HCT116 (cell line): Measurements from ENCODE around the gene FSCN2. TPM values are rescaled to one million over a fixed set of nuclear protein-coding genes. Genes with fewer than 3 reads are reported as not detected.

Source experiments
- ATAC-seq: fragments of 200-7000 bp; cut with Tn5 transposase; 2 replicates; pipeline ENCODE4 v1.9.1; 2020; ENCODE audit warnings: mild to moderate bottlenecking, moderate library complexity
- BruUV-seq: library from RNA; stranded (reverse); fragments of 400-500 nt; replicated peaks from 2 replicates; lab custom pipeline; 2021; lab: Mats Ljungman, UMichigan
- CTCF ChIA-PET: fragments of 300-600 bp; sonication (Branson Sonifier 250); formaldehyde crosslinking; loops from one replicate; lab custom pipeline; 2021; ENCODE audit warnings: antibody characterized with exemption; lab: Charles Lee
- POLR2A ChIA-PET: fragments of 300-600, 350-600 bp; sonication (Branson Sonifier 250); formaldehyde crosslinking; loops from one replicate; lab custom pipeline; 2021; ENCODE audit warnings: antibody characterized with exemption; lab: Charles Lee
- RAD21 ChIA-PET, 2 experiments: fragments of 300-600 bp; sonication (Branson Sonifier 250); formaldehyde crosslinking; loops; one replicate each; lab custom pipeline; 2023; ENCODE audit warnings: low total read pairs in 2 of 2; ENCODE audit not compliant: uncharacterized antibody in 2 of 2, unreplicated experiment in 2 of 2, low non-redundant PET in 1 of 2; lab: Charles Lee
- DNase-seq: peaks from one replicate; pipeline ENCODE4 v3.0.0-alpha.2; 2010; ENCODE audit warnings: low read depth, low spot score
- H2AFZ ChIP-seq: fragments of 200-600 bp; shearing (Covaris generic), sonication (generic); 2 replicates; pipeline ENCODE4 v1.6.1; 2017; ENCODE audit warnings: low read depth, mixed run types, mixed read lengths, antibody characterized with exemption, low read length; ENCODE audit not compliant: poor library complexity, severe bottlenecking
- H3K27ac ChIP-seq: 2 replicates; pipeline ENCODE4 v1.5.1; 2012; ENCODE audit warnings: low read depth, low read length
- H3K27me3 ChIP-seq: fragments of 200-600 bp; sonication (generic); 2 replicates; pipeline ENCODE4 v1.6.1; 2016; ENCODE audit warnings: mixed run types, low read length, mixed read lengths; ENCODE audit not compliant: insufficient read depth
- H3K36me3 ChIP-seq, 2 experiments: fragments of 200-500 bp in 1 of 2; fragments of 200-600 bp in 1 of 2; sonication (Bioruptor generic) in 1 of 2; sonication (generic) in 1 of 2; 2 replicates each; pipeline versions ENCODE4 v1.5.1 to v1.6.1; 2014 to 2016; ENCODE audit warnings: low read length in 2 of 2, inconsistent platforms in 1 of 2, mixed read lengths in 1 of 2, mixed run types in 1 of 2; ENCODE audit not compliant: insufficient read depth in 2 of 2, control insufficient read depth in 1 of 2
- H3K4me1 ChIP-seq, 2 experiments: fragments of 200-600 bp in 1 of 2; sonication (generic) in 1 of 2; 2 replicates each; pipeline versions ENCODE4 v1.5.1 to v1.6.1; 2012 to 2017; ENCODE audit warnings: low read length in 2 of 2, inconsistent platforms in 1 of 2, mild to moderate bottlenecking in 1 of 2, mixed read lengths in 1 of 2, mixed run types in 1 of 2, moderate library complexity in 1 of 2; ENCODE audit not compliant: insufficient read depth in 2 of 2, control insufficient read depth in 1 of 2
- H3K4me2 ChIP-seq: fragments of 200-600 bp; sonication (generic); 2 replicates; pipeline ENCODE4 v1.6.1; 2017; ENCODE audit warnings: mixed run types, low read length, mixed read lengths
- H3K4me3 ChIP-seq, 2 experiments: fragments of 200-600 bp in 1 of 2; sonication (generic) in 1 of 2; replicated peaks in 1 of 2; 2 replicates each; pipeline ENCODE4 v1.5.1; 2011 to 2016; ENCODE audit warnings: low read length in 2 of 2, control low read depth in 1 of 2, low read depth in 1 of 2, mild to moderate bottlenecking in 1 of 2, mixed read lengths in 1 of 2, mixed run types in 1 of 2
- H3K79me2 ChIP-seq: fragments of 200-600 bp; sonication (generic); 2 replicates; pipeline ENCODE4 v1.6.1; 2017; ENCODE audit warnings: mild to moderate bottlenecking, mixed run types, low read length, moderate library complexity, mixed read lengths; ENCODE audit not compliant: insufficient read depth
- H3K9ac ChIP-seq: fragments of 200-600 bp; sonication (generic); 2 replicates; pipeline ENCODE4 v1.6.1; 2016; ENCODE audit warnings: low read length, mixed read lengths
- H3K9me2 ChIP-seq: fragments of 200-600 bp; sonication (generic), shearing (Covaris generic); 2 replicates; pipeline ENCODE4 v1.6.1; 2017; ENCODE audit warnings: mixed run types, mild to moderate bottlenecking, moderate library complexity; ENCODE audit not compliant: insufficient read depth
- H3K9me3 ChIP-seq, 2 experiments: fragments of 200-500 bp in 1 of 2; fragments of 200-600 bp in 1 of 2; sonication (Bioruptor generic) in 1 of 2; sonication (generic) in 1 of 2; 2 replicates each; pipeline ENCODE4 v1.6.1; 2014 to 2017; ENCODE audit warnings: low read length in 2 of 2, mixed read lengths in 2 of 2, inconsistent platforms in 1 of 2, low read depth in 1 of 2, mild to moderate bottlenecking in 1 of 2, mixed run types in 1 of 2, moderate library complexity in 1 of 2; ENCODE audit not compliant: control insufficient read depth in 1 of 2, insufficient read depth in 1 of 2
- H4K20me1 ChIP-seq: fragments of 200-600 bp; sonication (generic), shearing (Covaris generic); 2 replicates; pipeline ENCODE4 v1.6.1; 2017; ENCODE audit warnings: mixed run types, mild to moderate bottlenecking, moderate library complexity; ENCODE audit not compliant: insufficient read depth
- ATF3 ChIP-seq: IDR thresholded peaks from 2 replicates; pipeline ENCODE4 v1.6.1; 2012
- CBX3 ChIP-seq: IDR thresholded peaks from 2 replicates; pipeline ENCODE4 v1.6.1; 2012; ENCODE audit warnings: low read depth
- EGR1 ChIP-seq: IDR thresholded peaks from 2 replicates; pipeline ENCODE4 v1.6.1; 2012; ENCODE audit warnings: low read depth
- EZH2 ChIP-seq: fragments of 200-600 bp; sonication (generic); IDR thresholded peaks from 2 replicates; pipeline ENCODE4 v1.6.1; 2017; ENCODE audit warnings: antibody characterized with exemption, mixed run types
- EZH2phosphoT487 ChIP-seq: fragments of 200-600 bp; IDR thresholded peaks from 2 replicates; pipeline ENCODE4 v1.6.1; 2018; ENCODE audit warnings: antibody characterized with exemption, borderline replicate concordance
- FOSL1 ChIP-seq: IDR thresholded peaks from 2 replicates; pipeline ENCODE4 v1.6.1; 2012; ENCODE audit warnings: low read depth
- POLR2A ChIP-seq: IDR thresholded peaks from 2 replicates; pipeline ENCODE4 v1.7.0; 2011; ENCODE audit warnings: borderline replicate concordance; ENCODE audit not compliant: insufficient read depth, insufficient read length; ENCODE audit errors: extremely low read depth
- POLR2AphosphoS5 ChIP-seq: IDR thresholded peaks from 2 replicates; pipeline ENCODE4 v1.6.1; 2011; ENCODE audit warnings: mild to moderate bottlenecking, low read depth, low read length, moderate library complexity
- RAD21 ChIP-seq: IDR thresholded peaks from 2 replicates; pipeline ENCODE4 v1.6.1; 2012; ENCODE audit warnings: low read depth, mild to moderate bottlenecking
- SIN3A ChIP-seq: IDR thresholded peaks from 2 replicates; pipeline ENCODE4 v1.6.1; 2012; ENCODE audit warnings: low read depth
- SP1 ChIP-seq: IDR thresholded peaks from 2 replicates; pipeline ENCODE4 v1.6.1; 2012; ENCODE audit warnings: low read depth
- SRF ChIP-seq: IDR thresholded peaks from 2 replicates; pipeline ENCODE4 v1.6.1; 2012; ENCODE audit warnings: low read depth
- TCF7L2 ChIP-seq: IDR thresholded peaks from 2 replicates; pipeline ENCODE4 v1.7.0; 2011; ENCODE audit warnings: borderline replicate concordance, inconsistent platforms; ENCODE audit not compliant: insufficient read depth, insufficient read length; ENCODE audit errors: extremely low read depth
- YY1 ChIP-seq: IDR thresholded peaks from 2 replicates; pipeline ENCODE4 v1.6.1; 2011; ENCODE audit warnings: low read length, low read depth, moderate library complexity, mild to moderate bottlenecking; ENCODE audit not compliant: insufficient replicate concordance; ENCODE audit errors: extremely low read depth
- ZFX ChIP-seq: fragments of 450-650 bp; IDR thresholded peaks from 2 replicates; pipeline ENCODE4 v1.6.1; 2017
- intact Hi-C: fragments of 100-400 bp; cut with micrococcal nuclease; formaldehyde crosslinking; loops from 2 replicates; pipeline ENCODE4 v1.10.0; 2022
- total RNA-seq: library from RNA; stranded (reverse); gene quantifications from one replicate; pipeline ENCODE4 v1.2.1, GENCODE V29; 2021; ENCODE audit not compliant: unreplicated experiment
- TF ChIP-seq, protein P1 (sequence below): IDR thresholded peaks from 2 replicates; pipeline ENCODE4 v1.6.1; 2012
- TF ChIP-seq, protein P2 (sequence below), 3 experiments: fragments of 200-600 bp in 1 of 3; sonication (generic) in 1 of 3; IDR thresholded peaks in 2 of 3; conservative IDR thresholded peaks in 1 of 3; 2 replicates each; pipeline ENCODE4 v1.5.1; 2012 to 2017; ENCODE audit warnings: low read depth in 2 of 3, low read length in 2 of 3, antibody characterized with exemption in 1 of 3, borderline replicate concordance in 1 of 3, control low read depth in 1 of 3, mild to moderate bottlenecking in 1 of 3, mixed read lengths in 1 of 3, mixed run types in 1 of 3, moderate library complexity in 1 of 3; ENCODE audit not compliant: insufficient read depth in 1 of 3
- TF ChIP-seq, protein P3 (sequence below): IDR thresholded peaks from 2 replicates; pipeline ENCODE4 v1.6.1; 2011; ENCODE audit warnings: mild to moderate bottlenecking, low read length, moderate library complexity; ENCODE audit not compliant: insufficient replicate concordance; ENCODE audit errors: extremely low read depth

The FSCN2 gene
- total RNA-seq, 1 experiment from 2014 or later = 10.1 TPM

- CTCF ChIA-PET = no interaction called here
- RAD21 ChIA-PET = no interaction called here
- peak overlapping the region; percentile 100 for H3K27ac ChIP-seq
- H3K36me3 ChIP-seq = peaks cover 0 to 5% of the 10 kb centered on the region in 2 experiments; a peak in 1 of 4 replicates
- DNase-seq = no peak
- peak overlapping the region; percentile 94; the same call in 1 of the 2 replicates for H3K9ac ChIP-seq
- POLR2A ChIA-PET = interaction anchor here (0.7 kb wide), 1 partner anchor 11 kb away, joined by 3 read pairs; no protein-coding TSS in a partner anchor
- no peak for ATAC-seq
- TF ChIP-seq FOSL1 (no peak), SIN3A (no peak), EGR1 (no peak), EZH2 (no peak), ZFX (no peak), RAD21 (no peak), ATF3 (no peak), POLR2A (no peak), SRF (no peak), POLR2AphosphoS5 (no peak), EZH2phosphoT487 (no peak), CBX3 (no peak), SP1 (no peak), TCF7L2 (no peak), YY1 (no peak)
- TF ChIP-seq, protein P1, sequence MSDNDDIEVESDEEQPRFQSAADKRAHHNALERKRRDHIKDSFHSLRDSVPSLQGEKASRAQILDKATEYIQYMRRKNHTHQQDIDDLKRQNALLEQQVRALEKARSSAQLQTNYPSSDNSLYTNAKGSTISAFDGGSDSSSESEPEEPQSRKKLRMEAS = no peak
- TF ChIP-seq, protein P2, sequence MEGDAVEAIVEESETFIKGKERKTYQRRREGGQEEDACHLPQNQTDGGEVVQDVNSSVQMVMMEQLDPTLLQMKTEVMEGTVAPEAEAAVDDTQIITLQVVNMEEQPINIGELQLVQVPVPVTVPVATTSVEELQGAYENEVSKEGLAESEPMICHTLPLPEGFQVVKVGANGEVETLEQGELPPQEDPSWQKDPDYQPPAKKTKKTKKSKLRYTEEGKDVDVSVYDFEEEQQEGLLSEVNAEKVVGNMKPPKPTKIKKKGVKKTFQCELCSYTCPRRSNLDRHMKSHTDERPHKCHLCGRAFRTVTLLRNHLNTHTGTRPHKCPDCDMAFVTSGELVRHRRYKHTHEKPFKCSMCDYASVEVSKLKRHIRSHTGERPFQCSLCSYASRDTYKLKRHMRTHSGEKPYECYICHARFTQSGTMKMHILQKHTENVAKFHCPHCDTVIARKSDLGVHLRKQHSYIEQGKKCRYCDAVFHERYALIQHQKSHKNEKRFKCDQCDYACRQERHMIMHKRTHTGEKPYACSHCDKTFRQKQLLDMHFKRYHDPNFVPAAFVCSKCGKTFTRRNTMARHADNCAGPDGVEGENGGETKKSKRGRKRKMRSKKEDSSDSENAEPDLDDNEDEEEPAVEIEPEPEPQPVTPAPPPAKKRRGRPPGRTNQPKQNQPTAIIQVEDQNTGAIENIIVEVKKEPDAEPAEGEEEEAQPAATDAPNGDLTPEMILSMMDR (IDR thresholded peaks at IDR 0.05 in 2 of 3, conservative IDR thresholded peaks at IDR 0.05 in 1 of 3; ENCODE audit: borderline replicate concordance in 1 of 3, insufficient read depth in 1 of 3, low read depth in 2 of 3, low read length in 2 of 3) = no peak
- TF ChIP-seq, protein P3, sequence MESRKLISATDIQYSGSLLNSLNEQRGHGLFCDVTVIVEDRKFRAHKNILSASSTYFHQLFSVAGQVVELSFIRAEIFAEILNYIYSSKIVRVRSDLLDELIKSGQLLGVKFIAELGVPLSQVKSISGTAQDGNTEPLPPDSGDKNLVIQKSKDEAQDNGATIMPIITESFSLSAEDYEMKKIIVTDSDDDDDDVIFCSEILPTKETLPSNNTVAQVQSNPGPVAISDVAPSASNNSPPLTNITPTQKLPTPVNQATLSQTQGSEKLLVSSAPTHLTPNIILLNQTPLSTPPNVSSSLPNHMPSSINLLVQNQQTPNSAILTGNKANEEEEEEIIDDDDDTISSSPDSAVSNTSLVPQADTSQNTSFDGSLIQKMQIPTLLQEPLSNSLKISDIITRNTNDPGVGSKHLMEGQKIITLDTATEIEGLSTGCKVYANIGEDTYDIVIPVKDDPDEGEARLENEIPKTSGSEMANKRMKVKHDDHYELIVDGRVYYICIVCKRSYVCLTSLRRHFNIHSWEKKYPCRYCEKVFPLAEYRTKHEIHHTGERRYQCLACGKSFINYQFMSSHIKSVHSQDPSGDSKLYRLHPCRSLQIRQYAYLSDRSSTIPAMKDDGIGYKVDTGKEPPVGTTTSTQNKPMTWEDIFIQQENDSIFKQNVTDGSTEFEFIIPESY = no peak
- TF ChIP-seq, all 23 proteins: peak for 0
- Histone ChIP-seq H3K4me2 (peak overlapping the region; percentile 100), H3K9me3 (no peaks in the 10 kb centered on the region), H3K79me2 (peaks cover 46% of the 10 kb centered on the region), H3K4me1 (peaks cover 34 to 75% of the 10 kb centered on the region in 2 experiments), H2AFZ (no peak overlapping the region), H3K9me2 (no peaks in the 10 kb centered on the region), H3K4me3 (no peak overlapping the region), H4K20me1 (peaks cover 3% of the 10 kb centered on the region; the same call in 1 of the 2 replicates), H3K27me3 (no peaks in the 10 kb centered on the region)
- no TSS peak for BruUV-seq
- intact Hi-C loops = no loop called here
Observed at GRCh38 chr17:81517009-81517338, 11.2 kb upstream of the FSCN2 start.
